IMR-90 (cell line): Measurements from ENCODE around the gene PPP2R5B. TPM values are rescaled to one million over a fixed set of nuclear protein-coding genes. Genes with fewer than 3 reads are reported as not detected.
A peak's percentile ranks its signal among the peaks of the same experiment; 100 is the strongest.

Source experiments
- ATAC-seq: fragments of 200-7000 bp; cut with Tn5 transposase; 2 replicates; pipeline ENCODE4 v1.9.1; 2020; ENCODE audit warnings: low read depth, mild to moderate bottlenecking, moderate library complexity
- BruUV-seq: library from RNA; stranded (reverse); fragments of 400-500 nt; replicated peaks from 2 replicates; lab custom pipeline; 2021; lab: Mats Ljungman, UMichigan
- CTCF ChIA-PET: fragments of 300-600 bp; formaldehyde crosslinking; extraction: SDS; loops from one replicate; lab custom pipeline; 2021; ENCODE audit warnings: antibody characterized with exemption; lab: Yijun Ruan, JAX
- POLR2A ChIA-PET: fragments of 300-600 bp; sonication (Branson Sonifier 250); formaldehyde crosslinking; loops from one replicate; lab custom pipeline; 2022; ENCODE audit warnings: antibody characterized with exemption; ENCODE audit not compliant: unreplicated experiment; lab: Charles Lee
- DNase-seq: peaks from one replicate; pipeline ENCODE4 v3.0.0; 2013
- H2AFZ ChIP-seq: replicated peaks from 2 replicates; pipeline ENCODE3; 2013; ENCODE audit warnings: low read length, mild to moderate bottlenecking; ENCODE audit not compliant: poor library complexity
- H2AK5ac ChIP-seq: 2 replicates; pipeline ENCODE4 v1.6.1; 2013; ENCODE audit warnings: low read depth, low read length, inconsistent platforms
- H2AK9ac ChIP-seq: replicated peaks from 2 replicates; pipeline ENCODE3; 2013; ENCODE audit warnings: mild to moderate bottlenecking, low read depth, low read length, moderate library complexity; ENCODE audit not compliant: poor library complexity
- H2BK120ac ChIP-seq: 2 replicates; pipeline ENCODE4 v1.6.1; 2013; ENCODE audit warnings: low read depth, low read length, inconsistent platforms
- H2BK15ac ChIP-seq: 3 replicates; pipeline ENCODE4 v1.6.1; 2013; ENCODE audit warnings: low read depth, low read length, inconsistent platforms
- H2BK20ac ChIP-seq: 2 replicates; pipeline ENCODE4 v1.6.1; 2013; ENCODE audit warnings: low read depth, mild to moderate bottlenecking, inconsistent platforms, low read length, moderate library complexity
- H2BK5ac ChIP-seq: 2 replicates; pipeline ENCODE4 v1.6.1; 2013; ENCODE audit warnings: mild to moderate bottlenecking, low read depth, low read length, inconsistent platforms; ENCODE audit not compliant: poor library complexity, severe bottlenecking
- H3K14ac ChIP-seq: replicated peaks from 2 replicates; pipeline ENCODE4 v1.6.1; 2013; ENCODE audit warnings: low read depth, low read length, inconsistent platforms
- H3K18ac ChIP-seq: 2 replicates; pipeline ENCODE4 v1.6.1; 2013; ENCODE audit warnings: low read depth, low read length, control low read depth
- H3K23ac ChIP-seq: 2 replicates; pipeline ENCODE4 v1.6.1; 2013; ENCODE audit warnings: low read depth, low read length, inconsistent platforms
- H3K27ac ChIP-seq: 2 replicates; pipeline ENCODE4 v1.5.1; 2013; ENCODE audit warnings: mild to moderate bottlenecking, control low read depth, low read length; ENCODE audit not compliant: insufficient read depth
- H3K27me3 ChIP-seq: 2 replicates; pipeline ENCODE4 v1.6.1; 2013; ENCODE audit warnings: low read length; ENCODE audit not compliant: control insufficient read depth, insufficient read depth
- H3K36me3 ChIP-seq: 2 replicates; pipeline ENCODE4 v1.6.1; 2013; ENCODE audit warnings: low read length, mixed read lengths; ENCODE audit not compliant: control insufficient read depth, insufficient read depth
- H3K4ac ChIP-seq: 2 replicates; pipeline ENCODE4 v1.6.1; 2013; ENCODE audit warnings: low read depth, low read length, inconsistent platforms
- H3K4me1 ChIP-seq: 2 replicates; pipeline ENCODE4 v1.6.1; 2013; ENCODE audit warnings: low read length, mixed read lengths; ENCODE audit not compliant: control insufficient read depth, insufficient read depth
- H3K4me2 ChIP-seq: 2 replicates; pipeline ENCODE4 v1.6.1; 2013; ENCODE audit warnings: low read depth, mild to moderate bottlenecking, control low read depth, low read length, moderate library complexity
- H3K4me3 ChIP-seq: 2 replicates; pipeline ENCODE4 v1.5.1; 2013; ENCODE audit warnings: low read depth, mild to moderate bottlenecking, control low read depth, low read length, moderate library complexity; ENCODE audit not compliant: insufficient read depth
- H3K56ac ChIP-seq: 2 replicates; pipeline ENCODE4 v1.6.1; 2013; ENCODE audit warnings: low read length, inconsistent platforms; ENCODE audit not compliant: insufficient read depth; ENCODE audit errors: extremely low read depth
- H3K79me1 ChIP-seq, 2 experiments: 2 replicates each; pipeline ENCODE4 v1.6.1; 2013; ENCODE audit warnings: low read length in 2 of 2, inconsistent platforms in 1 of 2, low read depth in 1 of 2
- H3K9ac ChIP-seq: 2 replicates; pipeline ENCODE4 v1.6.1; 2013; ENCODE audit warnings: low read depth, low read length, control low read depth
- H3K9me1 ChIP-seq: 2 replicates; pipeline ENCODE4 v1.6.1; 2013; ENCODE audit warnings: low read length, inconsistent platforms; ENCODE audit not compliant: insufficient read depth
- H3K9me3 ChIP-seq: 2 replicates; pipeline ENCODE4 v1.6.1; 2013; ENCODE audit warnings: low read length; ENCODE audit not compliant: control insufficient read depth, insufficient read depth
- H4K20me1 ChIP-seq: 2 replicates; pipeline ENCODE4 v1.6.1; 2013; ENCODE audit warnings: low read length, inconsistent platforms; ENCODE audit not compliant: insufficient read depth
- H4K5ac ChIP-seq: 2 replicates; pipeline ENCODE4 v1.6.1; 2013; ENCODE audit warnings: mild to moderate bottlenecking, low read depth, low read length, control low read depth
- H4K8ac ChIP-seq, 2 experiments: 2 replicates each; pipeline ENCODE4 v1.6.1; 2013; ENCODE audit warnings: low read depth in 2 of 2, low read length in 2 of 2, control low read depth in 1 of 2, inconsistent platforms in 1 of 2
- H4K91ac ChIP-seq: 2 replicates; pipeline ENCODE4 v1.6.1; 2013; ENCODE audit warnings: low read depth, low read length, inconsistent platforms; ENCODE audit not compliant: insufficient read depth
- MAFK ChIP-seq: IDR thresholded peaks from 2 replicates; pipeline ENCODE4 v1.6.1; 2012; ENCODE audit warnings: low read depth, low read length, improper control_type of control experiment
- RFX5 ChIP-seq: IDR thresholded peaks from 2 replicates; pipeline ENCODE4 v1.8.0; 2012; ENCODE audit warnings: low read depth, mild to moderate bottlenecking, low read length, moderate library complexity
- SMC3 ChIP-seq: fragments of 150-350 bp; IDR thresholded peaks from 2 replicates; pipeline ENCODE4 v1.6.1; 2016; ENCODE audit warnings: low read depth, mild to moderate bottlenecking, antibody characterized with exemption, low read length, moderate library complexity
- WGBS, 2 experiments: methylation state at CpG; one replicate each; pipeline versions ENCODE4 v1.1.5 to v1.1.7; 2013; ENCODE audit warnings: missing lambda C conversion rate in 2 of 2; ENCODE audit not compliant: insufficient read length in 1 of 2; ENCODE audit errors: extremely low coverage in 2 of 2; 5-methylcytosine and 5-hydroxymethylcytosine counted together
- dilution Hi-C: fragments of 300-500 bp; cut with HindIII; formaldehyde crosslinking; loops from one replicate; pipeline ENCODE4 v1.14.3; 2018; ENCODE audit warnings: low sequenced_read_pairs; ENCODE audit not compliant: unreplicated experiment
- in situ Hi-C: fragments of 300-500 bp; cut with MboI; formaldehyde crosslinking; loops from 3 replicates; pipeline ENCODE4 v1.14.3; 2019; ENCODE audit warnings: low sequenced_read_pairs, inconsistent platforms, mixed read lengths
- intact Hi-C: fragments of 100-400 bp; cut with micrococcal nuclease; formaldehyde crosslinking; loops from 2 replicates; pipeline ENCODE4 v1.10.0; 2022
- polyA plus RNA-seq, 3 experiments: library from polyadenylated mRNA; depleted of rRNA; stranded (reverse); fragments of >200 nt; gene quantifications; 2 replicates each; pipeline ENCODE4 v1.2.3, GENCODE V29; 2012; ENCODE audit warnings: low replicate concordance in 1 of 3
- total RNA-seq: library from RNA; depleted of rRNA; stranded (reverse); fragments of >200 nt; gene quantifications from 2 replicates; pipeline ENCODE4 v1.2.3, GENCODE V29; 2012

PPP2R5B gene
- total and polyA plus RNA-seq, 2 of the 4 experiments (the other 2 are of a cell fraction): 6.5 to 23.6 TPM

DNA sequence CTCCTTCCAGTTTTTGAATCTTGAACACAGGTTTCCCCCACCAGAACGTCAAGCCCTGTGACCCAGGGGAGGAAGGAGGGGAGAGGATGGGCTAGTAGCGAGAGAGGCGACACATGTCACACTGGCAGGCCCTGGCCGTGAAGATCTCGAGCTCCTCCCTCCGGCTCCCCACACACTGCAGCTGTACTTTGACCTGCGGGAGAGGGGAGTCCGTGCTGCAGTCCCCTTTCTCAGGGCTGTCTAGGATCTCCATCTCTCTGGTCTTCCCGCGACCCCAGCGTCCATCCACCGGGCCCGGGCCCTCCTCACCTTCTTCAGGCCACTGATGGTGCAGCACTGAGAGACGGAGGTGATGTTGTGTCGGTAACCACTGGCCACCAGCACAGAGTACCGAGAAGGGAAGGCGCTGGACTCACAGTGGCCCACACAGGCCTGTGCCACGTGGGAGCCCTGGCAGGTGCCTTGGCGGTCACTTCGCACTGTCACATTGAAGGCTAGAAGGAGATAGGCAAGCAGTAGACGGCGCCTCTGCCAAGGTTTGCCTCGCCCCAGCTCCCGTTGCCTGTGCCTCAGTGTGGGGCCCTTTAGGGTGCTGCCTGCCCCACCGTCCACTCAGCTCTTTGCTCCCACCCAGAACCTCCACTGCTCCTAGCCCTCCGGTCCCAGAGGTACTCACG is 10.3 kb downstream of the PPP2R5B start:
- Histone ChIP-seq H2AFZ (peak overlapping the region; percentile 10), H2AK5ac (no peak overlapping the region), H3K23ac (no peak overlapping the region), H2BK15ac (no peak overlapping the region), H3K18ac (no peak overlapping the region), H3K9ac (no peak overlapping the region), H3K14ac (no peak overlapping the region), H3K27me3 (peaks cover 8% of the 10 kb centered on the region), H3K4me2 (no peak overlapping the region), H2BK5ac (no peak overlapping the region), H4K8ac (no peak overlapping the region), H2BK120ac (no peak overlapping the region), H4K91ac (no peak overlapping the region), H3K4ac (no peak overlapping the region), H3K9me1 (no peaks in the 10 kb centered on the region), H2AK9ac (no peak overlapping the region), H3K4me1 (no peaks in the 10 kb centered on the region), H4K20me1 (0 out of 2 replicates have a peak, but pooled peaks cover 2% of the 10 kb centered on the region), H3K56ac (no peak overlapping the region), H4K5ac (no peak overlapping the region), H3K27ac (no peak overlapping the region), H3K9me3 (no peaks in the 10 kb centered on the region), H2BK20ac (no peak overlapping the region), H3K36me3 (peaks cover 41% of the 10 kb centered on the region), H3K4me3 (no peak overlapping the region), H3K79me1 (0 out of 4 replicates have a peak, but pooled peaks cover 0 to 1% of the 10 kb centered on the region in 2 experiments)
- dilution Hi-C loops (no loop called here), intact Hi-C loops (loop anchor here (5.0 kb wide), 1 partner anchor 223 kb away; no protein-coding TSS in a partner anchor), in situ Hi-C loops (no loop called here)
- WGBS, 2 experiments: 100% methylated on average over 4 of the region's 27 CpGs; no CpG with 5 or more reads in 1 of the 2 experiments
- no TSS peak for BruUV-seq
- ChIA-PET CTCF (no interaction called here), POLR2A (no interaction called here)
- ATAC-seq (no peak), DNase-seq (no peak)
- TF ChIP-seq SMC3: no peak
- TF ChIP-seq RFX5: no peak
- no peak for TF ChIP-seq MAFK
